Heart left ventricle (tissue), 16 donors: Measurements from ENCODE around the gene ASTN2. TPM values are rescaled to one million over a fixed set of nuclear protein-coding genes. Genes with fewer than 3 reads are reported as not detected.

Experiments
- ATAC-seq, 4 donors: fragments of 200-7000 bp; cut with Tn5 transposase; one replicate each; pipeline ENCODE4 v1.9.1; 2020 to 2022; ENCODE audit warnings: moderate library complexity in 4 of 4, mild to moderate bottlenecking in 3 of 4, moderate number of reproducible peaks in 1 of 4
- DNase-seq, 5 donors: peaks; one replicate each; pipeline ENCODE4 v3.0.0-alpha.2; 2020
- H3K27ac ChIP-seq, 12 donors: fragments of 200-600 bp; sonication (generic) in 4 of 12; one replicate each; pipeline versions ENCODE4 v1.5.0 to v1.8.0; 2016 to 2022; ENCODE audit warnings: mild to moderate bottlenecking in 2 of 12
- H3K27me3 ChIP-seq, 9 donors: fragments of 200-600 bp; sonication (generic) in 2 of 9; one replicate each; pipeline versions ENCODE4 v1.5.1 to v1.8.0; 2016 to 2022; ENCODE audit warnings: mild to moderate bottlenecking in 3 of 9
- H3K36me3 ChIP-seq, 9 donors: fragments of 200-600 bp; sonication (generic) in 2 of 9; one replicate each; pipeline versions ENCODE4 v1.5.0 to v1.8.0; 2018 to 2022; ENCODE audit warnings: mild to moderate bottlenecking in 2 of 9
- H3K4me1 ChIP-seq, 12 donors: fragments of 200-600 bp; sonication (generic) in 4 of 12; one replicate each; pipeline versions ENCODE4 v1.5.0 to v1.8.0; 2016 to 2022; ENCODE audit warnings: mild to moderate bottlenecking in 3 of 12
- H3K4me3 ChIP-seq, 12 donors: fragments of 200-600 bp; sonication (generic) in 4 of 12; one replicate each; pipeline versions ENCODE4 v1.5.0 to v1.8.0; 2017 to 2022; ENCODE audit warnings: mild to moderate bottlenecking in 9 of 12, moderate library complexity in 4 of 12
- H3K9me3 ChIP-seq, 12 donors: fragments of 200-600 bp; sonication (generic) in 4 of 12; one replicate each; pipeline versions ENCODE4 v1.5.0 to v1.8.0; 2016 to 2022; ENCODE audit warnings: mild to moderate bottlenecking in 1 of 12
- CTCF ChIP-seq, 12 donors: fragments of 200-600 bp; sonication (generic) in 4 of 12; IDR thresholded peaks; one replicate each; pipeline versions ENCODE4 v1.5.0 to v1.8.0; 2018 to 2022; ENCODE audit warnings: antibody characterized with exemption in 12 of 12, mild to moderate bottlenecking in 5 of 12
- POLR2A ChIP-seq, 2 donors: fragments of 450-650 bp; IDR thresholded peaks; one replicate each; pipeline ENCODE4 v1.6.1; 2017; ENCODE audit warnings: antibody characterized with exemption in 2 of 2, mild to moderate bottlenecking in 2 of 2, moderate library complexity in 2 of 2
- WGBS, 4 donors: extraction: QIAGEN DNeasy Blood & Tissue Kit in 2 of 4; methylation state at CpG; one replicate each; pipeline versions ENCODE4 v1.1.5 to v1.1.7; 2013 to 2018; 5-methylcytosine and 5-hydroxymethylcytosine counted together
- intact Hi-C, 10 donors: fragments of 100-400 bp; cut with DNase I; formaldehyde crosslinking; loops; one replicate each; pipeline versions ENCODE4 v1.11.1 to v1.14.2; 2022
- polyA plus RNA-seq, 2 donors: library from polyadenylated mRNA; stranded (reverse); fragments of 200-250 nt; gene quantifications; one replicate each; pipeline ENCODE4 v1.2.3, GENCODE V29; 2013
- total RNA-seq, 9 donors: library from RNA; depleted of rRNA in 2 of 9; stranded (reverse); fragments of >200 nt in 2 of 9; fragmentation: NEBNext Ultra II Directional in 3 of 9; extraction: Animal tissue kit (Norgen Biotek cat#: 25700) in 3 of 9; gene quantifications; one replicate each; pipeline versions ENCODE4 v1.1.0 to v1.2.4, GENCODE V29; 2016 to 2023
- donor health status: ischemic (EF 13 %, LVEDD 7.1; RV severe dilation, severe dysfunction).
- donor health status: healthy with polysubstance abuse.
- donor health status: DM: no; HTN: yes; CAD: no.
- donor health status: DM: no; HTN: no; CAD: no.
- donor health status: ischemic (EF 25% LVEDD 6.9; RV normal size, moderate dysfunction).
- donor health status: ischemic (EF 25% LVEDD 5.7; RV mildly dilated, moderate dysfunction).
- donor health status: healthy.
- donor health status: DM: yes; HTN: yes; CAD: no.
- donor health status: ischemic (EF 35%, LVEDD 5.7; RV mildly dilated, moderate dysfunction).
- donor health status: nonischemic (EF 11% LVEDD 7.7; RV severe dilation, severe dysfunction).
- donor health status: DM: yes; HTN: yes; CAD: no.
- donor health status: PGD.
- donor health status: ischemic (EF 29% LVEDD 5.4; RV normal size, mild dysfunction).
- donor health status: nonischemic (EF 23%, LVEDD 6.1; RV moderate dilation, normal function).

Gene ASTN2
- total and polyA plus RNA-seq, 11 donors, result 2.5 to 6.0 (median 3.5) TPM

GRCh38 chr9:116753389-116753788 is 661.5 kb downstream of the ASTN2 start:
- Histone ChIP-seq H3K4me3 (no peak overlapping the region), H3K36me3 (no peaks in the 10 kb centered on the region), H3K27me3 (no peaks in the 10 kb centered on the region), H3K9me3 (peaks cover 0 to 8% (median 0%) of the 10 kb centered on the region in 12 donors), H3K4me1 (no peaks in the 10 kb centered on the region), H3K27ac (no peak overlapping the region)
- WGBS, 4 donors, result 59 to 81% (median 68%) methylated on average over 1 of the region's 1 CpG
- TF ChIP-seq CTCF (IDR thresholded peaks at IDR 0.05) (no peak), POLR2A (IDR thresholded peaks at IDR 0.05) (no peak)
- DNase-seq, result no peak
- intact Hi-C loops, result no loop called here
- no peak for ATAC-seq

GRCh38 chr9:116750510-116750909 is 664.3 kb downstream of the ASTN2 start:
- no peak for DNase-seq
- no peak overlapping the region for H3K27ac ChIP-seq
- H3K27me3 ChIP-seq, result no peaks in the 10 kb centered on the region
- H3K36me3 ChIP-seq, result no peaks in the 10 kb centered on the region
- no peak for TF ChIP-seq POLR2A (IDR thresholded peaks at IDR 0.05)
- TF ChIP-seq CTCF (IDR thresholded peaks at IDR 0.05), result no peak
- H3K9me3 ChIP-seq, result peaks cover 0 to 2% (median 0%) of the 10 kb centered on the region in 12 donors
- intact Hi-C loops, result no loop called here
- H3K4me1 ChIP-seq, result no peaks in the 10 kb centered on the region
- no peak for ATAC-seq
- 70 to 92% (median 83%) methylated on average over 2 of the region's 2 CpGs for WGBS, 4 donors
- H3K4me3 ChIP-seq, result no peak overlapping the region

- no peak overlapping the region for H3K4me3 ChIP-seq
- WGBS, 4 donors, result 57 to 64% (median 62%) methylated on average over 2 of the region's 2 CpGs
- H3K27ac ChIP-seq, result no peak overlapping the region
- no peaks in the 10 kb centered on the region for H3K4me1 ChIP-seq
- TF ChIP-seq POLR2A (IDR thresholded peaks at IDR 0.05) (no peak), CTCF (IDR thresholded peaks at IDR 0.05) (no peak)
- H3K27me3 ChIP-seq, result no peaks in the 10 kb centered on the region
- no peak for ATAC-seq
- no peak for DNase-seq
- intact Hi-C loops, result no loop called here
- H3K36me3 ChIP-seq, result no peaks in the 10 kb centered on the region
- H3K9me3 ChIP-seq, result no peaks in the 10 kb centered on the region
These were observed 665.1 kb downstream of the ASTN2 start for GRCh38 chr9:116749772-116750171.

- Histone ChIP-seq H3K27me3 (no peaks in the 10 kb centered on the region), H3K9me3 (no peaks in the 10 kb centered on the region), H3K36me3 (no peaks in the 10 kb centered on the region), H3K4me1 (no peaks in the 10 kb centered on the region), H3K27ac (no peak overlapping the region), H3K4me3 (no peak overlapping the region)
- DNase-seq, result no peak
- intact Hi-C loops, result no loop called here
- no peak for ATAC-seq
- TF ChIP-seq CTCF (IDR thresholded peaks at IDR 0.05) (no peak), POLR2A (IDR thresholded peaks at IDR 0.05) (no peak)
- WGBS, 4 donors, result 85 to 96% (median 89%) methylated on average over 3 of the region's 3 CpGs
These were observed 665.7 kb downstream of the ASTN2 start for GRCh38 chr9:116749176-116749575.
